ENCODE measurements around the gene GHRHR.

DNA sequence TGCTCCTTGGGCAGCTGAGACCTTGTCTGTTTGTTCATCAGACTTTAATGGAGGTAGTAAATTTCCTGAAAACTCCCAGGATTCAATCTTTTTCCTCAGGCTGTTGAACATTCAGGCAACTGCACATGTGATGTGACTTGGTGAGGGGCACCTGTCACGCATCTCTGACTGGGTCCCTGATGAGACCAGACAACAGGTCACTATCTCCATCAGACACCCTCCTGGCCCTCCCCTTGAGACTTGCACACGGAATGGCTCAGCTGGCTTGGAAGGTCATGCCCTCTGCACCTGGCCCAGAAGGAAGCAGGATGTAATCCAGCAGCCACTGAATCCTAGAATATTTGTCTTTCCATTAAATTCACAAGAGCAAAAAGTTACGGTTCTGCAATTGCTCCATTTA, 36.2 kb upstream of the GHRHR start:
- TF ChIP-seq POLR2A (IDR thresholded peaks at IDR 0.05; ENCODE audit: low read length) (no peak), GATA1 (IDR thresholded peaks at IDR 0.05; ENCODE audit: low read depth, low read length) (no peak)

All from erythroblast (primary cell).